HCT116 (cell line): ENCODE data around the gene S100A13.

ENCODE experiments used
- ATF3 ChIP-seq: IDR thresholded peaks from 2 replicates; pipeline ENCODE4 v1.6.1; 2012
- EZH2phosphoT487 ChIP-seq: fragments of 200-600 bp; IDR thresholded peaks from 2 replicates; pipeline ENCODE4 v1.6.1; 2018; ENCODE audit warnings: antibody characterized with exemption, borderline replicate concordance
- FOSL1 ChIP-seq: IDR thresholded peaks from 2 replicates; pipeline ENCODE4 v1.6.1; 2012; ENCODE audit warnings: low read depth
- POLR2A ChIP-seq: IDR thresholded peaks from 2 replicates; pipeline ENCODE4 v1.7.0; 2011; ENCODE audit warnings: borderline replicate concordance; ENCODE audit not compliant: insufficient read depth, insufficient read length; ENCODE audit errors: extremely low read depth
- SP1 ChIP-seq: IDR thresholded peaks from 2 replicates; pipeline ENCODE4 v1.6.1; 2012; ENCODE audit warnings: low read depth
- ZNF274 ChIP-seq: fragments of 200-500 bp; sonication (Bioruptor generic); IDR thresholded peaks from 2 replicates; pipeline ENCODE4 v1.6.1; 2014; ENCODE audit warnings: mild to moderate bottlenecking, low read depth, low read length, inconsistent platforms
- TF ChIP-seq, protein P1 (sequence below), 3 experiments: fragments of 200-600 bp in 1 of 3; sonication (generic) in 1 of 3; IDR thresholded peaks in 2 of 3; conservative IDR thresholded peaks in 1 of 3; 2 replicates each; pipeline ENCODE4 v1.5.1; 2012 to 2017; ENCODE audit warnings: low read depth in 2 of 3, low read length in 2 of 3, antibody characterized with exemption in 1 of 3, borderline replicate concordance in 1 of 3, control low read depth in 1 of 3, mild to moderate bottlenecking in 1 of 3, mixed read lengths in 1 of 3, mixed run types in 1 of 3, moderate library complexity in 1 of 3; ENCODE audit not compliant: insufficient read depth in 1 of 3

DNA sequence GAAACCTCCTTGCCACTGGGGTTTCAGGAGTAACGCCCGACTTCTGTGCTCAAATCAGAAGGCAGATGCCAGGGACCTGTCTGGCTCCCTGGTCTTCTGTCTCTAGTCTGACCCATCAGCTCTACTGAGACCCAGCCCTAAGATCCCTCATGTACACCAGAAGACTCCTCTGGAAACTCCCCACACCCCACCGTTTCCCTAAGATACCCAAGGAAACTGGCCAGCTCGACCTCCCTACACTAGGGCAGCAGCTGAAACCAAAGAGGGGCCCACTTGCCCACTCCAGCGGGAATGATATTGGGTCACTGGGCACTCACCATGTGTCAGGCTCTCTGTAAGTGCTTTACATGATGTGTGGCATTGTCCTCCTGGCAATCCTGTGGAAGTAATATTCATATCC lies 13.9 kb downstream of the S100A13 start:
- TF ChIP-seq ATF3 (no peak), POLR2A (no peak), EZH2phosphoT487 (no peak), SP1 (no peak), FOSL1 (no peak), ZNF274 (no peak)
- TF ChIP-seq, protein P1, sequence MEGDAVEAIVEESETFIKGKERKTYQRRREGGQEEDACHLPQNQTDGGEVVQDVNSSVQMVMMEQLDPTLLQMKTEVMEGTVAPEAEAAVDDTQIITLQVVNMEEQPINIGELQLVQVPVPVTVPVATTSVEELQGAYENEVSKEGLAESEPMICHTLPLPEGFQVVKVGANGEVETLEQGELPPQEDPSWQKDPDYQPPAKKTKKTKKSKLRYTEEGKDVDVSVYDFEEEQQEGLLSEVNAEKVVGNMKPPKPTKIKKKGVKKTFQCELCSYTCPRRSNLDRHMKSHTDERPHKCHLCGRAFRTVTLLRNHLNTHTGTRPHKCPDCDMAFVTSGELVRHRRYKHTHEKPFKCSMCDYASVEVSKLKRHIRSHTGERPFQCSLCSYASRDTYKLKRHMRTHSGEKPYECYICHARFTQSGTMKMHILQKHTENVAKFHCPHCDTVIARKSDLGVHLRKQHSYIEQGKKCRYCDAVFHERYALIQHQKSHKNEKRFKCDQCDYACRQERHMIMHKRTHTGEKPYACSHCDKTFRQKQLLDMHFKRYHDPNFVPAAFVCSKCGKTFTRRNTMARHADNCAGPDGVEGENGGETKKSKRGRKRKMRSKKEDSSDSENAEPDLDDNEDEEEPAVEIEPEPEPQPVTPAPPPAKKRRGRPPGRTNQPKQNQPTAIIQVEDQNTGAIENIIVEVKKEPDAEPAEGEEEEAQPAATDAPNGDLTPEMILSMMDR (IDR thresholded peaks at IDR 0.05 in 2 of 3, conservative IDR thresholded peaks at IDR 0.05 in 1 of 3; ENCODE audit: borderline replicate concordance in 1 of 3, insufficient read depth in 1 of 3, low read depth in 2 of 3, low read length in 2 of 3) = no peak
